ENCODE measurements around the gene SLC30A2. TPM values are rescaled to one million over a fixed set of nuclear protein-coding genes. Genes with fewer than 3 reads are reported as not detected.

The SLC30A2 gene
- total and polyA plus RNA-seq, 9 of the 15 experiments (the other 6 are each of a cell fraction or from before 2014, with no cell fraction given) = 0.01 to 0.18 (median 0.06) TPM; not detected in 3

DNA sequence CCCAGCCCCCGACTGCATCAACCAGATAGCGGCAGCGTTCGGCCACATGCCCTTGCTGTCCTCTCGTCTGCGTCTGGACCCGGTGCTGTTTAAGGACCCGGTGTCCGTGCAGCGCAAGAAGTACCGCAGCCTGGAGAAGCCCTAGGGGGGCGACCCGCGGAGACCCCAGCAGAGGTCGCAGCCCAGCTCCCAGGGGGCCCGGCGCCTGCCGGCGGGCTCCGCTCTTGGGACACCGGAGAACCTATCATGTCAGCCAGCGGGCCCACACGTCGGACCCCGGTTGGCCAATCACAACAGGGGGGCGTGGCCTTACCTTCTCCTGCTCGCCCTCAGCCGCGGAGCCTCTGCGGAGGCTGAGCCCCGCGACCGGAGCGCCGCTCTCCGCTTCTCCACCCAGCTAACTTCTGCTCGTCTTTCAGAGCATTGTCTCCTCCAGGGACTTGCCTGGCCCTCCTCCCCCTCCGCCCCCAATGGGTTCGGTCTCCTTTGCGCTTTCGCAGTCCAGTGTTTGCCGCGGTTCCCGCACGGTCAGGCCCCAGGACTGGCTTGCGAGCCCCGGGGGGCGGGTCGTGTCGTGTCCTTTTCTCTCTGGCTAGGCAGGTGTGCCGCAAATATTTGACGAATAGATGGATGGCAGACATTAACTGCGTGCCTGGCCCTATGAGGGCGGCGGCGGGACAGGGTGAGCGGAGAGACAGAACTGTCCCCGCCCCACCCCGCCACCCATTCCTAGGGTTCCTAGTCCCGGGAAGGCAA is 10.5 kb downstream of the SLC30A2 start (continued):
- TF ChIP-seq, protein P1, sequence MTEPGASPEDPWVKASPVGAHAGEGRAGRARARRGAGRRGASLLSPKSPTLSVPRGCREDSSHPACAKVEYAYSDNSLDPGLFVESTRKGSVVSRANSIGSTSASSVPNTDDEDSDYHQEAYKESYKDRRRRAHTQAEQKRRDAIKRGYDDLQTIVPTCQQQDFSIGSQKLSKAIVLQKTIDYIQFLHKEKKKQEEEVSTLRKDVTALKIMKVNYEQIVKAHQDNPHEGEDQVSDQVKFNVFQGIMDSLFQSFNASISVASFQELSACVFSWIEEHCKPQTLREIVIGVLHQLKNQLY (CRISPR knock-in tag; conservative IDR thresholded peaks at IDR 0.05) = no peak; a peak in 2 of 4 replicates
- TF ChIP-seq KAT2B (IDR thresholded peaks at IDR 0.05; ENCODE audit: low read depth, low read length) = peak; percentile 38
- no peak for TF ChIP-seq ELF2 (CRISPR knock-in tag; IDR thresholded peaks at IDR 0.05)
- no peak; the same call in 1 of the 2 replicates for TF ChIP-seq MAFK (IDR thresholded peaks at IDR 0.05; ENCODE audit: low read length)
- no peak for TF ChIP-seq ZNF780A (CRISPR knock-in tag; IDR thresholded peaks at IDR 0.05)
- TF ChIP-seq STAT5B (CRISPR knock-in tag; IDR thresholded peaks at IDR 0.05) = no peak
- TF ChIP-seq FOXJ3 (CRISPR knock-in tag; IDR thresholded peaks at IDR 0.05) = no peak
- no peak for TF ChIP-seq SRSF9 (IDR thresholded peaks at IDR 0.05; ENCODE audit: borderline replicate concordance, low read depth, low read length)
- TF ChIP-seq, protein P2, sequence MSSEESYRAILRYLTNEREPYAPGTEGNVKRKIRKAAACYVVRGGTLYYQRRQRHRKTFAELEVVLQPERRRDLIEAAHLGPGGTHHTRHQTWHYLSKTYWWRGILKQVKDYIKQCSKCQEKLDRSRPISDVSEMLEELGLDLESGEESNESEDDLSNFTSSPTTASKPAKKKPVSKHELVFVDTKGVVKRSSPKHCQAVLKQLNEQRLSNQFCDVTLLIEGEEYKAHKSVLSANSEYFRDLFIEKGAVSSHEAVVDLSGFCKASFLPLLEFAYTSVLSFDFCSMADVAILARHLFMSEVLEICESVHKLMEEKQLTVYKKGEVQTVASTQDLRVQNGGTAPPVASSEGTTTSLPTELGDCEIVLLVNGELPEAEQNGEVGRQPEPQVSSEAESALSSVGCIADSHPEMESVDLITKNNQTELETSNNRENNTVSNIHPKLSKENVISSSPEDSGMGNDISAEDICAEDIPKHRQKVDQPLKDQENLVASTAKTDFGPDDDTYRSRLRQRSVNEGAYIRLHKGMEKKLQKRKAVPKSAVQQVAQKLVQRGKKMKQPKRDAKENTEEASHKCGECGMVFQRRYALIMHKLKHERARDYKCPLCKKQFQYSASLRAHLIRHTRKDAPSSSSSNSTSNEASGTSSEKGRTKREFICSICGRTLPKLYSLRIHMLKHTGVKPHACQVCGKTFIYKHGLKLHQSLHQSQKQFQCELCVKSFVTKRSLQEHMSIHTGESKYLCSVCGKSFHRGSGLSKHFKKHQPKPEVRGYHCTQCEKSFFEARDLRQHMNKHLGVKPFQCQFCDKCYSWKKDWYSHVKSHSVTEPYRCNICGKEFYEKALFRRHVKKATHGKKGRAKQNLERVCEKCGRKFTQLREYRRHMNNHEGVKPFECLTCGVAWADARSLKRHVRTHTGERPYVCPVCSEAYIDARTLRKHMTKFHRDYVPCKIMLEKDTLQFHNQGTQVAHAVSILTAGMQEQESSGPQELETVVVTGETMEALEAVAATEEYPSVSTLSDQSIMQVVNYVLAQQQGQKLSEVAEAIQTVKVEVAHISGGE (CRISPR knock-in tag; IDR thresholded peaks at IDR 0.05) = peak in 1 of 3 experiments; percentile 62; a peak in 2 of 6 replicates
- no peak for TF ChIP-seq NELFE (IDR thresholded peaks at IDR 0.05; ENCODE audit: insufficient read depth, insufficient read length)
- TF ChIP-seq GABPB2 (CRISPR knock-in tag; conservative IDR thresholded peaks at IDR 0.05) = no peak
- TF ChIP-seq EHMT2 (IDR thresholded peaks at IDR 0.05) = no peak
- no peak for TF ChIP-seq SPI1 (IDR thresholded peaks at IDR 0.05; ENCODE audit: borderline replicate concordance, low read depth, low read length)
- TF ChIP-seq WHSC1 (IDR thresholded peaks at IDR 0.05; ENCODE audit: low read length) = peak; percentile 85
- TF ChIP-seq, protein P3, sequence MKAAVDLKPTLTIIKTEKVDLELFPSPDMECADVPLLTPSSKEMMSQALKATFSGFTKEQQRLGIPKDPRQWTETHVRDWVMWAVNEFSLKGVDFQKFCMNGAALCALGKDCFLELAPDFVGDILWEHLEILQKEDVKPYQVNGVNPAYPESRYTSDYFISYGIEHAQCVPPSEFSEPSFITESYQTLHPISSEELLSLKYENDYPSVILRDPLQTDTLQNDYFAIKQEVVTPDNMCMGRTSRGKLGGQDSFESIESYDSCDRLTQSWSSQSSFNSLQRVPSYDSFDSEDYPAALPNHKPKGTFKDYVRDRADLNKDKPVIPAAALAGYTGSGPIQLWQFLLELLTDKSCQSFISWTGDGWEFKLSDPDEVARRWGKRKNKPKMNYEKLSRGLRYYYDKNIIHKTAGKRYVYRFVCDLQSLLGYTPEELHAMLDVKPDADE (conservative IDR thresholded peaks at IDR 0.05; ENCODE audit: control insufficient read depth, low read depth, low read length) = 0 out of 2 replicates have a peak, but pooled peaks have one; percentile 72
- TF ChIP-seq BHLHE40 (IDR thresholded peaks at IDR 0.05; ENCODE audit: low read length) = no peak
- peak; percentile 60; the same call in 1 of the 2 replicates for TF ChIP-seq GABPB1 (CRISPR knock-in tag; IDR thresholded peaks at IDR 0.05)
- no peak; a peak in 1 of 4 replicates for TF ChIP-seq RAD21 (CRISPR knock-in tag; conservative IDR thresholded peaks at IDR 0.05 in 1 of 2, IDR thresholded peaks at IDR 0.05 in 1 of 2)
- no peak for TF ChIP-seq NR4A1 (CRISPR knock-in tag; IDR thresholded peaks at IDR 0.05)
- TF ChIP-seq NR4A1 (tag; IDR thresholded peaks at IDR 0.05) = peak; percentile 31; the same call in 1 of the 2 replicates
- TF ChIP-seq EWSR1 (IDR thresholded peaks at IDR 0.05; ENCODE audit: borderline replicate concordance, low read depth, partially characterized antibody) = no peak
